HT1080 (cell line): ENCODE data around the gene BMP4. TPM values are rescaled to one million over a fixed set of nuclear protein-coding genes. Genes with fewer than 3 reads are reported as not detected.
A peak's percentile ranks its signal among the peaks of the same experiment; 100 is the strongest.

Experiments used
- DNase-seq: peaks from one replicate; pipeline ENCODE4 v3.0.0-alpha.2; 2015; ENCODE audit warnings: low read depth
- total RNA-seq: library from RNA; depleted of rRNA; stranded (reverse); fragments of >200 nt; shearing (Covaris generic); gene quantifications from 2 replicates; pipeline ENCODE4 v1.2.3, GENCODE V29; 2014

BMP4 gene
- total RNA-seq, 1 experiment from 2014 or later, result 3.9 TPM

DNA sequence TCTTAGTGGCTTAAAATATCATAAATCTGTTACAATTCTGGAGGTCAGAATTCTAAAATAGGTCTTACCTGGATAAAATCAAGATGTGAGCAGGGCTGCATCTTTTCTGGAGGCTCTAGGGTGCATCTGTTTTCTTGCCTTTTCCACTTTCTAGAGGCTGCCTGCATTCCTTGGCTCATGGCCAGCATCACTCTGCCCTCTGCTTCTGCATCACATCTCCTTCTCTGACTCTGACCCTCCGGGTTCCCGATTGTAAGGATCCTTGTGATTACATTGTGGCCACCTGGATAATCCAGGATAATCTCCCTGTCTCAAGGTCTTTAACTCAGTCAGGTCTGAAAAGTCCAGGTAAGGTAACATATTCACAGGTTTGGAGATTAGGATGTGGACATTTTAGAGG is 11.0 kb upstream of the BMP4 start:
- DNase-seq, result no peak

DNA sequence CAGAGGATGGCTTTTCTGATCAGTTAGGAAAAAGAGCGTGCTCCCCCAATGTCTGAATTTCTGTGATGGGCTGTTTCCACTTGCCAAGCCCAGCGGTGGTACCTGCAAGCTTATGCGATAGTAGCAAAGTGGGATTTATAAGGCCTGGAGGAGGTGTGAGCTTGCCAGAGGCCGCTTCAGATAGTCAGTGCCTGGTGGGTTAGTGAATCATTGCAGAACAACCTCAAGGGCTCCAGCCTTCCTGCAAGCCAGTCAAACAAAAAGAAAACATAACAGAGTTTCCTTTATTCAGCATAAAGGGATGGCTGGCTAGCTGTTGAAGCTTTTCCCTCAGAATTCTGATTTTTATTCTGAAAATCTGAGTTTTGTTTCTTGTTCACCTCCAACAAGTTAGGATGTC is 7.6 kb upstream of the BMP4 start:
- DNase-seq, result peak; percentile 25

DNA sequence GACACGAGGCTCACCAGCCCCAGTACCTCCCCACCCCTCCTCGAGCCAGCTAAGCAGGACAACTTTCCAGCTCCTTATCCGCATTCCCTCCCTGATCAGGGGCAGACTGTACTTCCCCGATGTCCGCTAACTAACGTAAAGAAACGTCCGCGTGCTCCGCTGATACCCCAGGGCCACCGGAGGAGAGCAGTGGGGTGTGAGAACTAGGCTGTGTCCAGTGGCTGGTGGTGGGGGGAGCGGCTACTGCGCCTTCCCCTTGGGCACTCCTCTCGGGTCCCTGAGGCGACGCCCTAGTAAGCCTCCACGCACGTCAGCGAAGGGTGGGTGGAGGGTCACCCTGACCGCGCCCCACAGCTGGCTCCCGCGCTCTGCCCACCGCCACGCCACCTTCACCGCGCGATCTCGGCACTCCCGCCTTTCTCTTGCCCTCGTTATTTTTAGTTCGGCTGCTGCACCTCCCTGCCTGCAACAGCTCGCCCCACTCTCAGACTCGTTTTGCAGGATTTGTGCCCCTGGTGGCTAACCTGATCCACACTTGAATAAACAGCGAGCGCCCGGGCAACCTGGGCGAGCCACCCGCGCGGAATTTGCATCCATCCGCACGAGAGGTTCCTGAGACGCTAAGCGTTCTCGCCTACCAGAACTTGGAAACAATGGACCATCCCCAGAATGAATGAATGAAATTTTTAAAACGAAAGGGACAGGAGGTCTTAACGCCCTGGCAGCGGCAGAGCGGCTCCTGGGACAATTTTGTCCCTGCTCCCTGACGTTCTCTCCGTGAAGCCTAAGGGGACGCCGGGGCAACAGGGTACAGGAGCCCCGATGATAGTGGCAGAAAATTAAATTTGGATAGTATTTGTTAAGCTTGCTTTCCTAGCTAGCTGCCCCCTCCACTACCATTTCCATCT is 6.9 kb upstream of the BMP4 start:
- no peak for DNase-seq

DNA sequence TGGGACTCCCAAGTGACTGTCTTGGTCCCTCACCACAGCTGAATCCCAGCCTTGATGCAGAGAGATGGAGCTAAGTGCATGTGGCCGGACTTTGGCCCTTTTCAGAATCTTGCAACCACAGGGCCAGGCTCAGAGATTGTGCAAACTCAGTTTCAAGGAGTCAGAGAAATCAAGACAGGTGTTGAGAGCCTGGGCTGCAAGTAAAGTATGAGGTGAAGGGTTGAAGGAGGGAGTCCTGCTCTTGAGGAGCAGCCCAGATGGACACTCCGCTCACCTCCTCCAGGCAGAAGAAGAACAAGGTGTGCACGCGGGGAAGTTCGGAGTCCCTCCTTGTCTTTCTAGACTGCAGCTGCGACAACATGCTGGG is 6.3 kb upstream of the BMP4 start:
- no peak for DNase-seq

DNA sequence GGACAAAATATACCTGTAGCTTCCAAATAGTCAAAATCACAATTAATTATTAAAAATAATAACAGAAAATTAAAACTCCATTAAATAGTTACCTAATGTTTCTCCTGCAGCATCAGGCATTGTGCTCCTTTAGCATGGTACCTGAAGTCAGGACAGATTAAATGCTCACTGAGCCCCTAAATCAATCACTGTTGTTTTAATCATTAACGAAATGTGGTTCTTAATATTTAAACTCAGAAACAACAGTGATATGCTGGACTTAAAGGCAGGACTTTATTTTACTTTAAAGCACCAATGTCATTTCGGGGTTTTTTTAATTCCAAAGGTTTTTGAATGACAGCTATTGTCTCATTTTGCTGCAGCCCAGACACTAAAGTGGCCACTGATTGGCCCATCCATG is 2.0 kb upstream of the BMP4 start:
- no peak for DNase-seq

DNA sequence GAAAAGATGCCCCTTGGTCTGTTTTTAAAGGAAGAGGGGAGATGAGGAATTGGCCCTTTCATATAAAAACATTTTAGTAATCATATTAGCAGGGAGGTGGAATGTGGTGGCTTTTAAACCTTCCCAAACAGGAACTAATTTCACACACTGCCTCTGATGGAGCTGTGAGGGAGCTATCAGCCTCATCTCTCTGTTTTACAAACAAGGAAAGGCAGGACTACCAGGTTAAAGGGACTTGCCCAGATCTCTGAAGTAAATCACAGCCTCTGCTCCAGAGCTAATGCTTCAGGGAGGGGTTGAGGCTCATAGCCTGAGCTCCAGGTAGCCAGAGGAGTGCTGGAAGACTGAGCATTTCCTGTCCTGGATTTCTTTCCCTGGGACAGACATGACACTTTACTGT is 1.1 kb upstream of the BMP4 start:
- DNase-seq, result no peak

DNA sequence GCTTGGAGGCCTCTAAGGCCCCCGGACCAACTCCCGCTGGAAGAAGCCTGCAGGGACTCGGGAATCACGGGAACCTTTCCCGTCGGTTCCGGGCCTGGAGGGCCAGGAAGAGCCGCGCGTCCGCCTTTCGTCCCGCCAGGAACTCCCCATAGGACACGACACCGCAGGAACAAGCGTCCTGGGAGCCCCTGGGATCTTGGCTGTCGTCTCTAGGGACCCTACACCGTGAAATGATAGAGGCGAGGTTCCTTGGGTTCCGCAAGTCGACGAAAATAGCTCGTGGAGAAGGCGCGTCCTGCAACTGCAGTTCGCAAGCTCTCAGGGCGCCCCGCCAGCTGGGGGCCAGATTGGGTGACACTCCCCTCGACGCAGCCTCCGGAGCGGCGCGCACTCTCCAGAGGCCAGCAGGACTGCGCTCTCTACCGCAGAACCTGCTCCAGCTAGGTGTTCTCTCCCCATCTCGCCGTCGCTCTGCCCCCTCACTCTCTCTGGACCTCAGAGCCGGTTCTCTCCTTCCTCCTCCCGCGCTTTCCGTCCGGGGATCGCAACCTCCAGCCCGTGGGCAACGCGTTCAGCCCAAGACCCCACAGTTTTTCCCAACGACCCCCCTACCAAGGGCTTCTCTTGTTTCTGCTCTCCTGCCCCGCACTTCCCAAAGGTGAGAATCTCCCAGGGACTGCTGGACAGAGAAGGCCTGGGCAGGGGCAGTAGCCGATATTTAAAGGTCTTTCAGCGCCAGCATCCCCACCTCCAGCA is 776 bp downstream of the BMP4 start:
- no peak for DNase-seq

DNA sequence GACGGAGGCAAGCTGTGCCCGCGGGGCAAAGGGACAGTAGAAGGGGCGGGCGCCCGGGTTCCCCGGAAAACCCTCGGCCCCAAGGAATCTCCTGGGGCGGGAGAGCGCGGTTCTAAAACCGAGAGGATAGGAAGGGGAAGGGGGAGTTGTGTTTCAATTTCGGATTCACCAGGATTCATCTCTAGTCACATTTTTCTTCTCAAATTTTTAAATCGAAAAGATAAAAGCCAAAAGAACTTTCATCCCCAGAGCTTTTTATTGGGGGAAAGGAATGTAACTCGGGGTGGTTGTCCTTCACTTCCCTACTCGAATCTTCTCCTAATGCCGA is 1.4 kb downstream of the BMP4 start:
- no peak for DNase-seq

DNA sequence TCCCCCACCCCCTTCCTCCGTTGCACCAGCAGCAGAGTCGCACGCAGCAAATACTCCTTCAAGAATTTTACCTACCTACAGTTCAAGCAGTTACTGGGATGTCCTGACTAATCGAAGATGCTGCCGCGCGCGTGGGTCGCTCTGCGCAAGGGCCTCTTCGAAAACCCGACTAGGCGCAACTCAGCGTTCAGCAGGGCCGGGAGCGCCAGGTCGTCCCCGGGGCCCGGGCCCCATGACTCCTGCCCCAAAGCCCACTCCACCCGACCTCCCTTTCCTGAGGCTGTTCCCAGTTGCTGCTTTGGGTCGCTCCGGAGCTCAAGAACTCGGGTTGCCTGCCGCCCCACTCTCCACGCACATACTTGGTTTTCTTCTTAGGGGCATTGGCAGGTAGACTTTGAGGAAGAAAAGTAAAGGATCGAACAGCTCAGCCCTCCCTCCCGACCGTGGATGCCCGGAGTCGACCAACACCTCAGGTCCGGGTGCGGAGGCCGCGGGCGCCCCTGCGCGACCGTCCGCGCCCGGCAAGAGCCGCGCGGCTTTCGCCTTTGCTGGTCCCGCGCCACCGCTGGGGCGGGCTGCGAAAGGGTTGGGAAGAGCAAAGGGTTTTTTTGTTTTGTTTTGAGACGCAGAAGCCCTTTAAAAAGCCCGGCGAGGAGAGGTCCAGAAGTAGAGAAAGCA is 1.9 kb downstream of the BMP4 start:
- DNase-seq, result peak; percentile 7

DNA sequence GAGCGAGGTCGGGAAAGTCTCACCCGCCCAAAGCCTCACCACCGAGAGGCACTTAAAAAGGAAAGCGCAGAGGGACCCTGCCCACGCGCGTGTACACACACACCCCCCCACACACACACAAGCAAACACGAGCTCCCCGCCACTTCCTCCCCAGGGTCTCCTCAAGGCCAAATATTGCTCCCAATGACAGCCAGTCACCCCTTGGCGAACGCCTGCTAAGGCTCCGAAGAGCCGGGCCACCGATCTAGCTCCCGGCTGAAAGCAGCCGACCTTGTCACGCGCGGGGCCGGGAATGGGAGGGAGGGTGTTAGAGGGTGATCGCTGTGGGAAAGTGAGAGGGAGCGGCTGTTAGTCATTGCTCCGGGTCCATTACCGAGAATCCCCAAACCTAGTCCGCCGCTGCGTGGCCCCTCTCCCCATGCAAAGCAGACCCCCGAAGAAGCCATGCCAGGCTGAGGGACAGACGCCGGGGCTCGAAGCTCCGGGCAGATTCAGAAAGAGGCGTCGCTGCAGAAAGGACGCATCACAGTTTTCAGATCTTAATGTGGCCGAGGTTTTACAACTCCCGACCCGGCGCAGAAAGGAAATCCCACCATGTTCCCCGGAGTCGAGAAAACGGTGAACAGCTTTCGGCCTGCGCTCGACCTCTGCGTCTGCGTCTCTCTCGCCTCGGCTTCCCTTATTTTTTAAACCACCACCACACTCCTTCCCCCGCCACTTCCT is 2.6 kb downstream of the BMP4 start:
- DNase-seq, result peak; percentile 32

DNA sequence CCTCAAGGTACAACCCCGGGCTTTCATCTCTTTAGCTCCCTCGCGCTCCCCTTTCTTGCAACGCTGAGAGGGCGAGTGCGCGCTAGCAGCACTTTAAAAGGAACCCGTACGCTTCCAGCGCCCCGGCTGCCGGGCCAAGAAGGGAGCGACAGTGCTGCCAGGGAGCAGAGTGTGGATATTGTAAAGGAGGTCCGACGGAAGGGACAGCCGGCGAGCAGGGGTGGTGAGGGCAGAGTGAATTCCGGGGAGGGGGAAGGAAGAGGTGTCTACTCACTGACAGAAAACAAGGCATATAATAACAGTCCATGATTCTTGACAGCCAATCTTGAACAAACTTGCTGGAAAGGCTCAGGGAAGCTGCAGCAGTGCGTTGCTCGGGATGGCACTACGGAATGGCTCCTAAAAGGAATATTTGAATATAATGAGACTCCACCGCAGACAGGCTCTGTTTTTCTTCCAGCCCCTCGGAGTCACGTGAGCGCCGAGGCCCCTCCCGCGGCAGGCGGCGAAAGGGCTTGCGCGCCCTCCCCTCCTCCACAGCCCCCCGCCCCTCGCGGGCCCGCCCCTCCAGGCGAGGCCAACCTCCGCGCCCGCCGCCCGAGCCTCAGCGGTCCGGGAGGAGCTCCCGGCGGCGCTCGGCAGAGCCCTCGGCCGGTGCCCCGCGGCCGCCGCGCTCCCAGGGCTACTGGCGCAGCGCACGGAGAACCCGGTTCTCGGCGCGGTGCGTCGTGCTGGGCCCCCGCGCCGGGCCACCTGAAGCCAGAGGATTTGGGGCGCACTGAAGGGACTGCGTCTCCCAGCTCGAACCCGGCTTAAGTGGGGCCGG is 3.4 kb downstream of the BMP4 start:
- peak; percentile 45 for DNase-seq

DNA sequence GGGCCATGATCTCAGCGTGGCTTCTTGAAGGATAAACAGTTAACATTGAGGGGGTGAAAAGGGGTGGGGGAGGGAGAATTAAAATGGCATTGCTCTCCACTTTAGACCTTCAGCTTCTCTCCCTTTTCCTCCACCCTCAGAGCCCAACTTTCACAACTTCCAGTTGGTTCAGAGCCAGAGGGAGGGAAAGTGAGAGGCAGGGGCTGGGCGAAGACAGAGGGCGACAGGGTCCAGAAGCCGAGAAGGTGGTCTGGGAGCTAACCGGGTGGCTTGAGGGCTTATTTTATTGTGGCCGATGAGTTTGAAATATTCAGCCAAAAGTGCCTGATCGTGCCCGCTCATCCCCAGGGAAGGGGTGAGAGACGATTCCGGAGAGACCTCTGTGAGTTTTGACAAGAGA is 4.1 kb downstream of the BMP4 start:
- no peak for DNase-seq

DNA sequence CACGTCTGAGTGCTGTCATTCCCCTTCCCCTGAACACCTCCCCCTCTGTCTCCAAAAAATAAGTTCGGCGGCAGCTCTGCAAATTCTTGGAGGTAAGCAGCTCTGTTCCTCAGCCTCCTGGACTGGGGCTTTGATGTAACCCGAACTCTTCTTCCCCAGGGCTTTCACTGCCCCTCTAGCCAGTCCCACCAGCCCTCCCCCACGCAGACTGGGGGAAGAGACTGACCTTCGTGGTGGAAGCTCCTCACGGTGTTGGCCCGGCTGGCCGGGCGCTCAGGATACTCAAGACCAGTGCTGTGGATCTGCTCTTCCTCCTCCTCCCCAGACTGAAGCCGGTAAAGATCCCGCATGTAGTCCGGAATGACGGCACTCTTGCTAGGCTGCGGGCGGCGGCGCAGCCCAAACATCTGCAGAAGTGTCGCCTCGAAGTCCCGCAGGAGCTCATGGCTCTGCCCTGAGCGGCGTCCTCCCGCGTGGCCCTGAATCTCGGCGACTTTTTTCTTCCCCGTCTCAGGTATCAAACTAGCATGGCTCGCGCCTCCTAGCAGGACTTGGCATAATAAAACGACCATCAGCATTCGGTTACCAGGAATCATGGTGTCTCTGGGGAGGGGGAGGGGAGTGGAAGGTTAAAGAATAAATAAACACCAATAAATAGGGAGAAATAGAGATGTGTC is 4.9 kb downstream of the BMP4 start:
- DNase-seq, result no peak

DNA sequence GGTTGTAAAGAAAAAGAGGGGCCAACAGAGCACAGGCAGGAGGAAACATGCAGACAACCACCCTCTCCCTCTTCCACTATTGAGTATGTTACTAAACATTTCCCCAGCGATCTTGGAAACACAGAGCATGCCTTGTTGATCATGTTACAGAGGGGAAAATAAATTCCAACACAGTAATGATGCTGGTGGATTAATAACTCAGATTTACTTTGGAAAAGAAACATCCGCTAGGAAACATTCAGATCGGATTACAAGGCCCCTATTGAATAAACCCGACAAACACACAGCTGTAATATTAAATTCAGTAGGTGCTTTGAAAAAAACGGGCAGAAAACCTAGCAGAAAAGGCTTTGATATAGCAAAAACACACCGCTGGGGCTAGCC is 5.4 kb downstream of the BMP4 start:
- no peak for DNase-seq

DNA sequence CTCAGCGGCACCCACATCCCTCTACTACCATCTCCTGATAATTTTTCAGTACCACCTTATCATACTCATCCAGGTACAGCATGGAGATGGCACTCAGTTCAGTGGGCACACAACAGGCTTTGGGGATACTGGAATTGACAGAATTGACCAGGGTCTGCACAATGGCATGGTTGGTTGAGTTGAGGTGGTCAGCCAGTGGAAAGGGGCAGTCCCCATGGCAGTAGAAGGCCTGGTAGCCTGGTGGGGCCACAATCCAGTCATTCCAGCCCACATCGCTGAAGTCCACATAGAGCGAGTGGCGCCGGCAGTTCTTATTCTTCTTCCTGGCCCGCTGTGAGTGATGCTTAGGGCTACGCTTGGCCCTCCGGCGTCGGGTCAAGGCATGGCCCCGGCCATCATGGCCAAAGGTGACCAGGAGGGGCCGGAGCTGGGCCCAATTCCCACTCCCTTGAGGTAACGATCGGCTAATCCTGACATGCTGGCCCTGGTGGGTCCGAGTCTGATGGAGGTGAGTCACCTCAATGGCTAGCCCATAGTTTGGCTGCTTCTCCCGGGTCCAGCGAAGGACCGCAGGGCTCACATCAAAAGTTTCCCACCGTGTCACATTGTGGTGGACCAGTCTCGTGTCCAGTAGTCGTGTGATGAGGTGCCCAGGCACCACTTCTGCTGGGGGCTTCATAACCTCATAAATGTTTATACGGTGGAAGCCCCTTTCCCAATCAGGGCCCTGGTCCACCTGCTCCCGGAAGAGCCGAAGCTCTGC is 6.4 kb downstream of the BMP4 start:
- no peak for DNase-seq

DNA sequence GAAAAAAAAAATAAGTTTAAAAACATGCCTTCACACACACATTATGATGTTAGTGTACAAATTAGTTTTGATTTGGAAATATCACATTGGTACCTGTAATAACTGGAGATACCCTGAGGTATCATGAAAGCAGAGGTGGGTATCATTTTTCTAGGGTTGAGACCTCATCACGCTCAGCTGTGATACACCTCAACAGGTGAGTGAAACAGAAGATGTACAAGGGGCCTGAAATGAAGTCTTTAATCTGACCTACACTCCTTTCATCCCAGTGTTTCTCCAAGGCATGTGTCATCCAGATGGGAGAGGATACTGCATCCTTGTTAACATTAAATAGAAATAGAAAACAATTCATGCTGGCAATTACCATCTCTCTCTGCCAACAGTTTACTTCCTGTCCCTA is 7.4 kb downstream of the BMP4 start:
- no peak for DNase-seq

DNA sequence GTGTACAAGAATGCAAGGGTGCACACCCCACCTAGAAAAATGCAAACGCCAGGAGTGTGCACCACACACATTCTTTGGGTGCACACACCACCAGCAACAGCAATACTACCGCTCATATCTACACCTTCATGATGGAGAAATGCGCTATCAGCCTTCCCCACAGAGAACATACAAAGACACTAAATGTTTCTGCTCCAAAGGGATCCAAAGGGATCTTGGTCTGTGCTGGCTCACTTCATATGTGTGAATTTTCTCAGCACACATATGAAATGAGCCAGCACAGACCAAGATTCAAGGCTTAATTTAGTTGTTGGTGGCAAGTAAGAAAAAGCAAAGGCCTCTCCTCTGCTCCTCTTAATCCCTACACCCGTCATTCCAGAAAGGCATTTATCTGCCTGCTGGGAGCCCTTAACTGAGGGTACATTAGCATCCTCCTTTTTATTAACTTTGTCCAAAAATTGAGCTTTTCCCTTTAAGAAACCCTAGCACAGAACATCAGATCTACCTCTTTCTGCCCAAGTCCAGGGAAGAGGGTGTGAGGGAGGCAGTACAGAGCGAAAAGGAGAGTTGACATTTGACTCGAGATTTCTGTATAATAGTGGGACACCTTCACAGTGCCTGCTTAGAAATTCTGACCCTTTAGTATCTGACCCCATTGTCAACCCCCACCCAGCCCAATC is 8.3 kb downstream of the BMP4 start:
- no peak for DNase-seq

DNA sequence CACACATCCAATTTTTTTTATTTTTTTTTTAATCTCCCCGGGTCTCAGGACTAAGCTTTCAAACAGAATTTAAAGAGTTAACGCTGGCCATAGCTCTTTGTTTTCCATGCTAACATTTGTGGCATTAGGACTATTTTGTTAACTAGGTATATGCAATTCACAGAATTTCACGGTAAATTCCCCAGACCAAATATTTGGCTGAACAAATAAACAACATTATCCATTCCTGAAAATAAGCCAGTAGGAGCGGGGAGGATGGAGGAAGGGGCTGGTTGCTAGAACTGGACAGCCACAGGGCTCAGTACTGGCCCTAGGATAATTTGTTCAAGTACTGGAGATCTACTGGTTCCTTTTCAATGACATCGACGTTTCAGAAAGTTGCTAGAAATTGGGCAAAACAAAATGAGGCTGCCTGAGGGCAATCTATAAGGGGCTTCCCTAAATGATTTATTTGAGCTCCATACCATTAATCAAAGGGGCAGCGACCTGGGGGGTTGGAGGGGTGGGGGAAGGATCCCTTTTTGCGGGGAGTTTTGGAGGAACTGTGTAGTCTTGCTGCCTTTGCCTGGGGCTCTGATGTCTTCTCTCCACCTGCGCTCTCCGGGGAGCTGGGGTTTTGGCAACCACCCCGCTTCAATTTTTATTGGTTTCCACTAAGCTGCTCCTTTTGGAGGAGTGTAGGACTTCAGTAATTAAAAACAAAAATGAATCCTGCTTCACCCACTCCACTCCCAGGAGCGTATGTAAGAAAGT is 9.0 kb downstream of the BMP4 start:
- no peak for DNase-seq
